HG03469 (cell line): ENCODE measurements around the gene CLPSL2.

Experiments
- ATAC-seq: cut with Tn5 transposase; IDR thresholded peaks from one replicate; pipeline ENCODE4 v1.9.1; 2021; ENCODE audit warnings: mild to moderate bottlenecking, moderate library complexity, moderate number of reproducible peaks; ENCODE audit not compliant: unreplicated experiment

CLPSL2 gene

GRCh38 chr6:35786810-35787209 is 10.4 kb downstream of the CLPSL2 start:
- no peak for ATAC-seq

DNA sequence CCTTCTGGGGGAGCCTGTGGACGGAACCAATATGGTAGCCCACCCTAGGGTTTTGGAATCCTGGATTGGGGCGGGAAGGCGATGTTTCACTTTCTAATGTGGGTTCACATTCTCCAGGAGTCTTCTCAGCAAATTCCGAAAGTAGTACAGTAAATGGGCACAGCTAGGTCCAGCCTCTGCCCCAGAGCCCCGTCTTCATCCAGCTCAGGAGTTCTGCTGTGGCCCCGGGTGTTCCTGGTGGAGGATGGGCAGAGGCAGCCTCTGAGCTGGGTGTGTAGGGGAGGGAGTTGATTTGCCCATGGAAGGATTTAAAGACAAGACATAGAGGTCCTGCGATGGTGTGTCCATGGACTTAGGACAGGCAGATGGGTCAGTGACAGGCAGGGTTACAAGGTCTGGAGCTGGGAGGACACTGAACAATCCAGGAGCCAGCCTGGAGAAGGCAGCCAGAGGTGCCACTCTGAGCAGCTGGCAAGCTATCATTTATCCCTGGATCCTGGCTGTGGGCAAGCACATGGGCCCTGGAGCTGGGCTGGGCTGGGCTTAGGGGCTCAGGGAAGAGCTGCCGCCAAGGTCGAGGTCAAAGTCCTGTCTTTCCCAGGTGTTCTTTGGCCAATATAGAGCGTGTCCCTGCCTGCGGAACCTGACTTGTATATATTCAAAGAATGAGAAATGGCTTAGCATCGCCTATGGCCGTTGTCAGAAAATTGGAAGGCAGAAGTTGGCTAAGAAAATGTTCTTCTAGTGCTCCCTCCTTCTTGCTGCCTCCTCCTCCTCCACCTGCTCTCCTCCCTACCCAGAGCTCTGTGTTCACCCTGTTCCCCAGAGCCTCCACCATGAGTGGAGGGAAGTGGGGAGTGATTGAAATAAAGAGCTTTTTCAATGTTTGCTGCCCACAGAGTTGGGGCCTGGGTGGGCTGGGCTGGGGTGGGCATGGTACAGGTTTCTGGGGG is 11.1 kb downstream of the CLPSL2 start:
- ATAC-seq, result no peak

DNA sequence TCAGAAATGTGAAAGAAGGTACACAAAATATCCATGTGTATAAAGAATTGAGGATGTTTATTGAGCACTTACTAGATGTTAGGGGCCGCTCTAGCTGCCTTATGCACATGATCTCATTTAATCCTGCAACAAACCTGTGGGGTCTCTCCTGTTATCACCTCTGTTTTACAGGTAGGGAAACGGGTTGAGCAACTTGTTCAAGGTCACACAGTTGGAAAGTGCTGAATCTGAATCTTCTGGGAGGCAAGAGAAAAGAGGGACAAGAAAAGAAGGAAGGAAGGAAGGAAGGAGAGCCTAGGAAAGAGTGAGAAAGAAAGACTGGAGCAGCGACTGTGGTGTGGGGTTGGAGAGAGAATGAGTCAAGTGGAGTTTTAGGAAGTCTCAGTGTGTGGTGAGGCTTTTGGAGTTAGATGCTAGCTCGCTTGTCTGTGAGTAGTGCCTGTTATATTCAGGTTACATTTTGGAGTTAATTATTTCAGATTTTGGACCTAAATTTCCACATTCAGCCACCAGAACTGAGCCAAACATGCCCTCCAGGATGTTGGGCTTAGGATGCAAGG is 12.1 kb downstream of the CLPSL2 start:
- ATAC-seq, result no peak

GRCh38 chr6:35790683-35791082 is 14.3 kb downstream of the CLPSL2 start:
- ATAC-seq, result no peak

GRCh38 chr6:35794536-35795452 is 18.4 kb downstream of the CLPSL2 start:
- ATAC-seq, result no peak

DNA sequence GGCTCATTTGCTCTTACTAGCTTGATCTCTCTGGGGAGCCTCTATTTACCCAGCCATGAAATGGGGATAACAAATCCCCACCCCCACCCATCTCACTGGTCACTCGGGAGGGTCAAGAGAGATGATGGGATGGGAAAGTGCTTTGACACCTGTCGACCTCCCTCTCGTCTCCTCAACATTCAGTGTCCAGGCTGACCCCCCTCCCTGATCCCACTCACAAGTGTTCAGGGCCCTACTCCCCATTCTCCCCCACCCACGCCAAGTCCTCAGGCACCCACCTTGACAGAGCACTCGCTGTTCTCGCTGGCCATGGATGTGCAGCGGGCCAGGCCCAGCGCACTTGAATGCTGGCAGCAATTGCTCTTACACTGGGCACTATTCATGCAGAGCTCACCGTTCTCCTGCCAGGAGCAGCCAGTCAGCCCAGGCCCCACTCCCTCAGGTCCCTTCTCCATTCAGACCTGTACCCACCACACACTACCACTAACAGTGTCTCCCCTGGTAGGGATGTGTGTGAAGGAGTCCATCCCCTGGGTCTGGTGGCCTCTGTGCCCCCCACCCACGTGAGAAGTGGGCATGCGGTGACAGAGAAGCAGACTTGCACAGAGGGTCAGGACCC is 19.2 kb downstream of the CLPSL2 start:
- no peak for ATAC-seq

GRCh38 chr6:35796236-35796635 is 19.8 kb downstream of the CLPSL2 start:
- ATAC-seq, result no peak

- no peak for ATAC-seq
Measured at GRCh38 chr6:35797837-35798526, 21.6 kb downstream of the CLPSL2 start.

GRCh38 chr6:35798706-35799105 is 22.3 kb downstream of the CLPSL2 start:
- no peak for ATAC-seq

- ATAC-seq, result no peak
Measured at GRCh38 chr6:35801148-35801547, 24.8 kb downstream of the CLPSL2 start.

DNA sequence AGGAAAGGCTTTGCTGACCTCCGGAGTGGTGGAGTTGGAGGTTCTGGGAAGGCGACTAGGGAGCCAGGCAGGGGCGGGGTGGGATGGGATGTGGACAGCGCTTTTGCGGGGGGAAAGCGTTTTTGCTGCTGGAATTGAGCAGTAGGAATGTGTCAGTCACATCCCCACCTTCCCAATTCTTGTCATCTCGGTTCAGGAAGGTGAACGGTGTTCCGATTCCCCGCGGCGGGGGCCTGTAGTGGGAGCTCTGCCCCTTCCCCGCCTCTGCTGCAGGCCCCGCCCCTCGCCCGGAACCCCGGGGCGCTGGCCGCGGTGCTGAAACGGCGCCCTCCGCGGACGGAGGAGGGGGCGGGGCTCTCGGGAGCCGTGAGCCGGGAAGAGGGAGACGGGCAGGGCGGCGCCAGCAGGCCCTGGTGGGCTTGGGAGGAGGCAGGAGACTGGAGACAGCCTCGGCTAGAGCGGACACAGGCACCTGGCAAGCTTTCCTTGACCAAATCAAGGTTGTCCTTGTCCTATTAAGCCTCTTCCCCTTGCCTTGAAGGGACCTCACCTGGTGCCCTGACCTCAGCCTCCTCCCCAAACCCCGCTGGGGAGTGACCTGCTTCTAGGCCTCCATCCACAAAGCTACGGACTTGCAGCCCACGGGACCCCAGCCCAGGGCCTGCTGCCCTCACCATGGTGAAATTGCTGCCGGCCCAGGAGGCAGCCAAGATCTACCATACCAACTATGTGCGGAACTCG is 28.8 kb downstream of the CLPSL2 start, which contains the start of gene LHFPL5:
TSS of gene LHFPL5 (plus strand) at position 357 of the 741 bp plus-strand sequence. CDS start at position 676, 319 bp downstream.
- no peak for ATAC-seq

GRCh38 chr6:35808688-35809087 is 32.3 kb downstream of the CLPSL2 start:
- no peak for ATAC-seq

- no peak for ATAC-seq
Measured at GRCh38 chr6:35809809-35810208, 33.4 kb downstream of the CLPSL2 start.

DNA sequence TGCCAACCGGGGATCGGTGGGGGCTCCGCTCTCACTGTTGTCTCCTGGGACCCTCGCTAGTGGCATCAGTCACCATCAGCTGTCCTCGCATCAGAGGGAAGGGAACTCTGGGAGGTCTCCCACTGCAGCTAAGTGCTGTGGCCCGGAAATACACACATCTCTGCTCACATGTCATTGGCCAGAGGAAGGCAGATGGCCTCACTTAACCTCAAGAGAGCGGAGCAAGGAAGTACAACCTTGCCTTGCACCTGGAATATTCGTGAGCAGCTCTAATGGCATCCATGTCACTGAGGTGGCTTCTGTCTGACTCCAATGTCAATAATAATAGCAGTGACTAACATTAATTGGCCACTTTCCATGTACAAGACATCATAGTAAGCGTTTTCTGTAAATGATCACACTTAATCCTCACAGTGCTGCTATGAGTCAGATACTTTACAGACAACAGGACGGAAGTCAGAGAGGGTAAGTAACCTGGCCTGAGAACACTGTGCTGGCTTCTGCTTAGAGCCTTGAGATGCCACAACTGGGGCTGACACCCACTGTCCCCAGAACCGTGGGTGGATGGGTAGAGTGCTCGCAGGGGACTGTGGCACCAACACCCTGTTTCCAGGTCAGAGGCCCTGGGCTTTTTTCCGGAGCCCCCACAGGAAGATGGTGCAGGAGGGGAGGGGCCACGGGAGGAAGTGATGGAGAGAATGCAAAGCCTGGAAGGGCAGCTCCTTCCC is 34.7 kb downstream of the CLPSL2 start:
- ATAC-seq, result no peak

GRCh38 chr6:35811699-35811995 is 35.2 kb downstream of the CLPSL2 start:
- ATAC-seq, result no peak

DNA sequence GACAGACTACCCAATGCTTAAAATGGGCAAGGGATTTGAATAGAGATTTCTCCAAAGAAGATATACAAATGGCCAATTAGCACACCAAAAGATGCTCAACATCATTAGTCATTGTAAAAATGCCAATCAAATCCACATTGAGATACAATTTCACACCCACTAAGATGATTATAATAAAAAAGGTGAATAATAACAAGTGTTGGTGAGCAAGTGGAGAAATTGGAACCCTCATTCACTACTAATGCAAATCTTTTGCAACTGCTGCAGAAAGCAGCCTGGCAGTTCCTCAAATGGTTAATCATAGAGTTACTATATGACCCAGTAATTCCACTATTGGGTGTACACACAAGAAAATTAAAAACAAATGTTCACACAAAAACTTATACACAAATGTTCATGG is 41.1 kb downstream of the CLPSL2 start:
- no peak for ATAC-seq

- ATAC-seq, result no peak
Measured at GRCh38 chr6:35823601-35824000, 47.2 kb downstream of the CLPSL2 start.

- no peak for ATAC-seq
Measured at GRCh38 chr6:35824552-35825192, 48.3 kb downstream of the CLPSL2 start.
